HepG2 (cell line): ENCODE data around the gene H1-8. TPM values are rescaled to one million over a fixed set of nuclear protein-coding genes. Genes with fewer than 3 reads are reported as not detected.
A peak's percentile ranks its signal among the peaks of the same experiment; 100 is the strongest.

ENCODE experiments used
- CHD2 ChIP-seq: IDR thresholded peaks from 2 replicates; pipeline ENCODE4 v1.6.1; 2011; ENCODE audit warnings: low read depth, low read length, improper control_type of control experiment
- FOXO1 ChIP-seq: sonication (generic); formaldehyde crosslinking; IDR thresholded peaks from 2 replicates; pipeline ENCODE4 v1.4.0; 2020; ENCODE audit warnings: missing genetic modification reagents
- GLI4 ChIP-seq: sonication (generic); formaldehyde crosslinking; IDR thresholded peaks from 2 replicates; pipeline ENCODE4 v1.5.1; 2020; ENCODE audit warnings: missing genetic modification reagents, mild to moderate bottlenecking, moderate library complexity, borderline replicate concordance
- HMGA1 ChIP-seq: sonication (generic); formaldehyde crosslinking; conservative IDR thresholded peaks from 2 replicates; pipeline ENCODE4 v1.4.0; 2020; ENCODE audit warnings: missing genetic modification reagents
- KDM3A ChIP-seq: IDR thresholded peaks from 2 replicates; pipeline ENCODE4 v1.6.1; 2018; ENCODE audit warnings: low read depth, missing compliant biosample characterization
- NONO ChIP-seq, 2 experiments: fragments of 450-650 bp in 1 of 2; sonication (generic) in 1 of 2; formaldehyde crosslinking in 1 of 2; IDR thresholded peaks in 1 of 2; conservative IDR thresholded peaks in 1 of 2; 2 replicates each; pipeline versions ENCODE4 v1.6.1 to v1.8.0; 2017 to 2022; ENCODE audit warnings: mild to moderate bottlenecking in 1 of 2, missing genetic modification reagents in 1 of 2, moderate library complexity in 1 of 2
- SIX4 ChIP-seq: sonication (generic); formaldehyde crosslinking; IDR thresholded peaks from 2 replicates; pipeline ENCODE4 v1.4.0; 2020; ENCODE audit warnings: missing genetic modification reagents
- SNAPC2 ChIP-seq: sonication (generic); formaldehyde crosslinking; IDR thresholded peaks from 2 replicates; pipeline ENCODE4 v1.8.1; 2022; ENCODE audit warnings: mild to moderate bottlenecking, missing genetic modification reagents
- TBL1XR1 ChIP-seq: fragments of 150-350 bp; IDR thresholded peaks from 2 replicates; pipeline ENCODE4 v1.6.1; 2014; ENCODE audit warnings: borderline replicate concordance, low read length; ENCODE audit not compliant: partially characterized antibody
- TBX2 ChIP-seq: sonication (generic); formaldehyde crosslinking; IDR thresholded peaks from 2 replicates; pipeline ENCODE4 v1.5.0; 2020; ENCODE audit warnings: missing genetic modification reagents, mild to moderate bottlenecking, borderline replicate concordance
- TEAD2 ChIP-seq: sonication (generic); formaldehyde crosslinking; IDR thresholded peaks from 2 replicates; pipeline ENCODE4 v1.9.0; 2021; ENCODE audit warnings: missing genetic modification reagents
- ZBTB38 ChIP-seq: sonication (generic); formaldehyde crosslinking; IDR thresholded peaks from 2 replicates; pipeline ENCODE4 v1.5.1; 2020; ENCODE audit warnings: mild to moderate bottlenecking, missing genetic modification reagents
- ZFX ChIP-seq: sonication (generic); formaldehyde crosslinking; IDR thresholded peaks from 2 replicates; pipeline ENCODE4 v1.4.0; 2020; ENCODE audit warnings: mild to moderate bottlenecking, low read depth, missing genetic modification reagents, moderate library complexity
- ZKSCAN1 ChIP-seq: fragments of 150-350 bp; IDR thresholded peaks from 2 replicates; pipeline ENCODE4 v1.6.1; 2014; ENCODE audit warnings: low read length
- ZNF180 ChIP-seq: sonication (generic); formaldehyde crosslinking; IDR thresholded peaks from 2 replicates; pipeline ENCODE4 v1.4.0; 2020; ENCODE audit warnings: low read depth, missing genetic modification reagents, borderline replicate concordance
- ZNF232 ChIP-seq: sonication (generic); formaldehyde crosslinking; IDR thresholded peaks from 2 replicates; pipeline ENCODE4 v1.4.0; 2020; ENCODE audit warnings: missing genetic modification reagents, borderline replicate concordance
- ZNF354B ChIP-seq: sonication (generic); formaldehyde crosslinking; IDR thresholded peaks from 2 replicates; pipeline ENCODE4 v1.8.0; 2022; ENCODE audit warnings: mild to moderate bottlenecking, missing genetic modification reagents
- ZNF609 ChIP-seq: sonication (generic); formaldehyde crosslinking; IDR thresholded peaks from 2 replicates; pipeline ENCODE4 v1.4.0; 2020; ENCODE audit warnings: mild to moderate bottlenecking, missing genetic modification reagents, borderline replicate concordance
- ZNF619 ChIP-seq: sonication (generic); formaldehyde crosslinking; IDR thresholded peaks from 2 replicates; pipeline ENCODE4 v1.4.0; 2020; ENCODE audit warnings: mild to moderate bottlenecking, missing genetic modification reagents
- ZNF75D ChIP-seq: sonication (generic); formaldehyde crosslinking; IDR thresholded peaks from 2 replicates; pipeline ENCODE4 v1.8.1; 2023; ENCODE audit warnings: missing genetic modification reagents, mild to moderate bottlenecking, borderline replicate concordance
- polyA plus RNA-seq, 8 experiments: library from polyadenylated mRNA; depleted of rRNA in 3 of 8; stranded (reverse) in 7 of 8; unstranded in 1 of 8; fragments of >200 nt; fragmentation: Illumina TruSeq in 4 of 8; extraction: Trizol in 4 of 8; gene quantifications; 2 replicates each; pipeline versions ENCODE4 v1.2.1 to v1.2.3, GENCODE V29; 2011 to 2016; ENCODE audit warnings: low read depth in 4 of 8, missing spikeins in 1 of 8, mixed read lengths in 1 of 8; ENCODE audit not compliant: insufficient read depth in 1 of 8
- total RNA-seq, 5 experiments: library from RNA; depleted of rRNA; stranded (reverse); fragments of >200 nt; fragmentation: Illumina TruSeq; extraction: Trizol; gene quantifications; 2 replicates each; pipeline ENCODE4 v1.2.3, GENCODE V29; 2016; ENCODE audit warnings: low read depth in 1 of 5
- TF ChIP-seq, protein P1 (sequence below): sonication (generic); formaldehyde crosslinking; IDR thresholded peaks from 2 replicates; pipeline ENCODE4 v1.5.1; 2020; ENCODE audit warnings: missing genetic modification reagents, mild to moderate bottlenecking, borderline replicate concordance
- TF ChIP-seq, protein P2 (sequence below): sonication (generic); formaldehyde crosslinking; IDR thresholded peaks from 2 replicates; pipeline ENCODE4 v1.4.0; 2020; ENCODE audit warnings: low read depth, mild to moderate bottlenecking, missing genetic modification reagents

Gene H1-8
- total and polyA plus RNA-seq, 2 of the 13 experiments (the other 11 are each of a cell fraction or from before 2014, with no cell fraction given) = 0.08 TPM; not detected in 1

GRCh38 chr3:129593595-129594339 is 50.8 kb downstream of the H1-8 start (continued):
- TF ChIP-seq, protein P1, sequence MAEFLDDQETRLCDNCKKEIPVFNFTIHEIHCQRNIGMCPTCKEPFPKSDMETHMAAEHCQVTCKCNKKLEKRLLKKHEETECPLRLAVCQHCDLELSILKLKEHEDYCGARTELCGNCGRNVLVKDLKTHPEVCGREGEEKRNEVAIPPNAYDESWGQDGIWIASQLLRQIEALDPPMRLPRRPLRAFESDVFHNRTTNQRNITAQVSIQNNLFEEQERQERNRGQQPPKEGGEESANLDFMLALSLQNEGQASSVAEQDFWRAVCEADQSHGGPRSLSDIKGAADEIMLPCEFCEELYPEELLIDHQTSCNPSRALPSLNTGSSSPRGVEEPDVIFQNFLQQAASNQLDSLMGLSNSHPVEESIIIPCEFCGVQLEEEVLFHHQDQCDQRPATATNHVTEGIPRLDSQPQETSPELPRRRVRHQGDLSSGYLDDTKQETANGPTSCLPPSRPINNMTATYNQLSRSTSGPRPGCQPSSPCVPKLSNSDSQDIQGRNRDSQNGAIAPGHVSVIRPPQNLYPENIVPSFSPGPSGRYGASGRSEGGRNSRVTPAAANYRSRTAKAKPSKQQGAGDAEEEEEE (CRISPR knock-in tag) = 0 out of 2 replicates have a peak, but pooled peaks have one; percentile 46
- TF ChIP-seq ZKSCAN1 = no peak
- no peak for TF ChIP-seq ZNF354B
- TF ChIP-seq TEAD2 (CRISPR knock-in tag) = no peak
- TF ChIP-seq, protein P2, sequence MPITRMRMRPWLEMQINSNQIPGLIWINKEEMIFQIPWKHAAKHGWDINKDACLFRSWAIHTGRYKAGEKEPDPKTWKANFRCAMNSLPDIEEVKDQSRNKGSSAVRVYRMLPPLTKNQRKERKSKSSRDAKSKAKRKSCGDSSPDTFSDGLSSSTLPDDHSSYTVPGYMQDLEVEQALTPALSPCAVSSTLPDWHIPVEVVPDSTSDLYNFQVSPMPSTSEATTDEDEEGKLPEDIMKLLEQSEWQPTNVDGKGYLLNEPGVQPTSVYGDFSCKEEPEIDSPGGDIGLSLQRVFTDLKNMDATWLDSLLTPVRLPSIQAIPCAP (CRISPR knock-in tag) = no peak
- no peak for TF ChIP-seq NONO (IDR thresholded peaks at IDR 0.05)
- TF ChIP-seq NONO (CRISPR knock-in tag; conservative IDR thresholded peaks at IDR 0.05) = peak; percentile 81
- no peak for TF ChIP-seq ZNF180
- TF ChIP-seq ZFX (CRISPR knock-in tag) = peak; percentile 81
- TF ChIP-seq ZNF75D (CRISPR knock-in tag) = no peak
- TF ChIP-seq HMGA1 (CRISPR knock-in tag) = no peak
- peak; percentile 53; the same call in 1 of the 2 replicates for TF ChIP-seq SIX4
- TF ChIP-seq ZNF619 (CRISPR knock-in tag) = no peak
- TF ChIP-seq ZBTB38 (CRISPR knock-in tag) = 0 out of 2 replicates have a peak, but pooled peaks have one; percentile 49
- TF ChIP-seq FOXO1 = peak; percentile 81
- no peak for TF ChIP-seq SNAPC2 (CRISPR knock-in tag)
- TF ChIP-seq ZNF232 = peak; percentile 83; the same call in 1 of the 2 replicates
- peak; percentile 83 for TF ChIP-seq TBX2
- peak; percentile 84 for TF ChIP-seq ZNF609
- TF ChIP-seq CHD2 = no peak
- peak; percentile 42 for TF ChIP-seq TBL1XR1
- TF ChIP-seq GLI4 (CRISPR knock-in tag) = no peak
- TF ChIP-seq KDM3A = no peak; the same call in 1 of the 2 replicates
